ENCODE data around the gene SCML1. TPM values are rescaled to one million over a fixed set of nuclear protein-coding genes. Genes with fewer than 3 reads are reported as not detected.

The SCML1 gene
- 6.0 TPM for total RNA-seq

GRCh38 chrX:17736856-17737709, at the start of gene SCML1:
Gene SCML1, plus strand, starts transcription at chrX:17737493. Its CDS starts 6,694 bp downstream, at chrX:17744187.

Other genes starting within 250 kb of the SCML1 start
- gene RAI2, start 123.8 kb downstream of the SCML1 start, total RNA-seq: 2.8 TPM

Data from diencephalon (tissue), 1 donor.